ENCODE results near the gene MRPL30.

The MRPL30 gene

GRCh38 chr2:99159594-99159993 is 21.4 kb upstream of the MRPL30 start:
- H3K4me3 ChIP-seq (ENCODE audit: control insufficient read depth, low read depth, low read length) = no peak overlapping the region
- TF ChIP-seq, protein P1, sequence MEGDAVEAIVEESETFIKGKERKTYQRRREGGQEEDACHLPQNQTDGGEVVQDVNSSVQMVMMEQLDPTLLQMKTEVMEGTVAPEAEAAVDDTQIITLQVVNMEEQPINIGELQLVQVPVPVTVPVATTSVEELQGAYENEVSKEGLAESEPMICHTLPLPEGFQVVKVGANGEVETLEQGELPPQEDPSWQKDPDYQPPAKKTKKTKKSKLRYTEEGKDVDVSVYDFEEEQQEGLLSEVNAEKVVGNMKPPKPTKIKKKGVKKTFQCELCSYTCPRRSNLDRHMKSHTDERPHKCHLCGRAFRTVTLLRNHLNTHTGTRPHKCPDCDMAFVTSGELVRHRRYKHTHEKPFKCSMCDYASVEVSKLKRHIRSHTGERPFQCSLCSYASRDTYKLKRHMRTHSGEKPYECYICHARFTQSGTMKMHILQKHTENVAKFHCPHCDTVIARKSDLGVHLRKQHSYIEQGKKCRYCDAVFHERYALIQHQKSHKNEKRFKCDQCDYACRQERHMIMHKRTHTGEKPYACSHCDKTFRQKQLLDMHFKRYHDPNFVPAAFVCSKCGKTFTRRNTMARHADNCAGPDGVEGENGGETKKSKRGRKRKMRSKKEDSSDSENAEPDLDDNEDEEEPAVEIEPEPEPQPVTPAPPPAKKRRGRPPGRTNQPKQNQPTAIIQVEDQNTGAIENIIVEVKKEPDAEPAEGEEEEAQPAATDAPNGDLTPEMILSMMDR (conservative IDR thresholded peaks at IDR 0.05; ENCODE audit: control insufficient read depth, insufficient read depth, low read depth, low read length) = no peak
- no peak for DNase-seq (ENCODE audit: low read depth)

DNA sequence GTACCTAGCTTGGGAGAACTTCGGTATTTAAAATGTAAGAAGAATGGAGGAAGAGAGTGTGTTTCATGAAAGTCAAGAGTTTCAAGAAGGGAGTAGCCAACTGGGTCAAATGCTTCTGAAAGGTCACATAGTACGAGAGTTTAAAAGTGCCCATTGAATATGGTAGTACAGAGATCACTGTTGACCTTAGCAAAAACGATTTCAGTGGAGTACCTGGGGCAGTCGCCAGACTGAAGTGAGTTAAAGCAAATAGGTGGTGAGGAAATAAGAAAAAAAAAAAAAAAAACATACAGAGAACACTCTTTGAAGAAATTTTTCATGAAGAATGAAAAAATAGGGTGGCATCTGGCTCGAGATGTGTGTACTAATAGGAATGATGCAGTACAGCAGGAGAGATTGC is 14.8 kb upstream of the MRPL30 start:
- TF ChIP-seq, protein P1 (conservative IDR thresholded peaks at IDR 0.05; ENCODE audit: control insufficient read depth, insufficient read depth, low read depth, low read length) = no peak
- H3K4me3 ChIP-seq (ENCODE audit: control insufficient read depth, low read depth, low read length) = no peak overlapping the region
- no peak for DNase-seq (ENCODE audit: low read depth)

- no peak overlapping the region for H3K4me3 ChIP-seq (ENCODE audit: control insufficient read depth, low read depth, low read length)
- DNase-seq (ENCODE audit: low read depth) = no peak
- TF ChIP-seq, protein P1 (conservative IDR thresholded peaks at IDR 0.05; ENCODE audit: control insufficient read depth, insufficient read depth, low read depth, low read length) = no peak
Observed at GRCh38 chr2:99169534-99169933, 11.4 kb upstream of the MRPL30 start.

DNA sequence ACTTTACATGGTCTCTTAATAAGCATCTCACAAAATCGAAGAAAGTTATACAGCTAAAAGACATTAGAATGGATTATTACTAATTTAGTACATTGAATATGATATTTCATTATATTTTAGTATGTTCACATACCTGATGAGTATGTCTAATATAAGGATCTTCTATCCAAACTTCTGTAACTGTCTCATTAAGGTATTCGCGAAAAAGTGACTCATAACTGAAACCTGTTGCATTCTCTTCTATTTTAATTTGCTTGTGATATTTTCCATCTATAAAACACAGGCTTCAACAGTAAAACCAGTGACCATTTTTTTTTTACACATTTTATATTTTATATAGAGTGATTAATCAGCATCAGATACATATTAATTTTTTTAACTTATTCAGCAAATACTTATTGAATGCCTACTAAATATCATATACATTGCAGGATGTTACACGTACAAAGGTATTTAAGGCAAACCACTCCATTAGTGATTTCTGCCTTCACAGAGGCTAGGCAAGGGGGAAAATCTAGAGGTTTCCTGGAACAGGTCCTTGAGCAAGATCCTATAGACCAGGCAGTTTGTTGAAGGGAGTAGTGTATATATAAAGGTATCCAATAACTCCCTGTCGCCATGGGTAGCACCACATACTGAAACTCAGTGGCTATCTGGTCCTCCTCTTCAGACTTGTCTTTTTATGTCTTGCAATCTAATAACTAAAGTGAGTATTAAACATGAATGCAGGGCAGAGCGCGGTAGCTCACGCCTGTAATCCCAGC is 9.4 kb upstream of the MRPL30 start:
- no peak overlapping the region for H3K4me3 ChIP-seq (ENCODE audit: control insufficient read depth, low read depth, low read length)
- TF ChIP-seq, protein P1 (conservative IDR thresholded peaks at IDR 0.05; ENCODE audit: control insufficient read depth, insufficient read depth, low read depth, low read length) = no peak
- no peak for DNase-seq (ENCODE audit: low read depth)

DNA sequence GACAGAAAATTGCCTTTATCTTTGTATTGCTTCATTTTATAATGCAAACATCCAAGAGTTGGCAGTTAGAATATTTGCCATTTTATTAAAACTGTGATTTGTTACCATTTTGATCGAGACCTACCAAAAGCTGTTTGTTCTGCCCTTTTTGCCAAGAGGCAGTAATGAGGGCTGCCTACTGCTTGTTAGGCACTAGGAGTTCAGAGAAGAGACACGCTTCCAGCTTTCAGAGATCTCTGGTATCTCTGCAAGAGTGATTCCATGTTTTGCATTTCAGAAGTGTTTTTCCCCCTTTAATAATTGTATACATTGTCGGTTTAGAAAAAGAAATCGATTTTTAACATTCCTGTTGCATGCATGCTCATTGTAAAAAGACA is 628 bp downstream of the MRPL30 start:
- H3K4me3 ChIP-seq (ENCODE audit: control insufficient read depth, low read depth, low read length) = peak overlapping the region; percentile 99
- TF ChIP-seq, protein P1 (conservative IDR thresholded peaks at IDR 0.05; ENCODE audit: control insufficient read depth, insufficient read depth, low read depth, low read length) = no peak
- DNase-seq (ENCODE audit: low read depth) = peak; percentile 14

DNA sequence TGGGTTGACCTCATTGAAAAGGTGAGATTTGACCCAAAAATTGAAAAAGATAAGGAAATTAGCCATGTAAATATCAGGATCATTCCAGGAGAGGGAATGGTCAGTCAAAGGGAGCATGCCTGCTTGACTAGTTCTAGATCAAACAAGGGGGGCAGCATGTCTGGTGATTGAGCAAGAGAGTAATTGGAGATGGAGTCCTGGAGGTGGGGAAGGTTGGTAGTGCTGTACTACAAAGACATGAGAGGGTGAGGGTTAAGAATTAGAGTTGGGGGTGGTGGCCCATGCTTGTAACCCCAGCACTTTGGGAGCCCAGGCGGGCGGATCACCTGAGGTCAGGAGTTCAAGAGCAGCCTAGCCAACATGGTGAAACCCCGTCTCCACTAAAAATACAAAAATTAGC is 2.0 kb downstream of the MRPL30 start:
- TF ChIP-seq, protein P1 (conservative IDR thresholded peaks at IDR 0.05; ENCODE audit: control insufficient read depth, insufficient read depth, low read depth, low read length) = no peak
- DNase-seq (ENCODE audit: low read depth) = peak; percentile 10
- no peak overlapping the region for H3K4me3 ChIP-seq (ENCODE audit: control insufficient read depth, low read depth, low read length)
